Stimulated activated CD4-positive, alpha-beta T cell treated with anti-CD3 and anti-CD28 coated beads, TNF-alpha, amount 100 ng/mL, for 1 hour (primary cell): Measurements from ENCODE around the gene PLCB2.

Experiments used
- DNase-seq, 3 donors: peaks; one replicate each; pipeline ENCODE4 v3.0.0-alpha.2; 2020; ENCODE audit warnings: low read depth in 3 of 3, low spot score in 1 of 3

PLCB2 gene

GRCh38 chr15:40342416-40343320 is 34.9 kb upstream of the PLCB2 start:
- DNase-seq: no peak

- DNase-seq: no peak
Observed at GRCh38 chr15:40340740-40341400, 33.1 kb upstream of the PLCB2 start, which contains the start of gene CCDC9B. CCDC9B (minus strand) TSS chr15:40340939; CDS start chr15:40340819, 120 bp downstream.

DNA sequence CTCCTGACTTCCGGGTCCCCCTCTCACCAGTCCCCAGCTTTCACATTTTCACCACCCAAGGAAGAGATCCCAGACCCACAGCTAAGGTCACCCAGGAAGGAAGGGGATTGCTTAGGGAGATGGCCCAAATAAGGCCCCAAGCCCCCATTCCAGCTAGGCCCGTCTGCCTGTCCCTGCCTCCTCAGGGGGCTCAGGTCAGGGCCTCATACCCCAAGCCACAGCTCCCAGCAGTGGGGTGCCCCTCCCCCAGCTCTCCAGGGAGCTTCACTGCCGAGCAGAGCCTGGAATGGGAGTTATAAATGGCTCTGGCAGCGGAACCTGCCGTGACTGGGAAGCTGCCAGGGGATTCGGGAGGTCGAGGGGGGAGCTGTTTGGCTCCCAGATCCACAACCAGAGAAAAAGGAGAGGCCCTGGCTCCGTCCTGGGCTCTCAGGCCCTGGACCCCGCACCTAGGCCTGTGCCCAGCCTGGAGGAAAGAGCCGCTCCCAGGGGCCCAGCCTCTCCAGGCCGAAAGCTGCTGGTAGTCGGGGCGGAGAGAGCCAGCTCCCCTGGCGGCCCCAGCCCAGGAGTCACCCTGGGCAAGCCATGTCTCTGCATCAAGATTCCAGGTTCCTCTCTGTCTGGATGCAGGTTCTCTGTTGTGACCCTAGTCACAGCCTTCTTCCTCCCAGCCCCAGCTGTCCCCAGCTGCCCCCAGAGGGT is 32.5 kb upstream of the PLCB2 start:
- DNase-seq: no peak

GRCh38 chr15:40339621-40339945 is 31.8 kb upstream of the PLCB2 start:
- no peak for DNase-seq

DNA sequence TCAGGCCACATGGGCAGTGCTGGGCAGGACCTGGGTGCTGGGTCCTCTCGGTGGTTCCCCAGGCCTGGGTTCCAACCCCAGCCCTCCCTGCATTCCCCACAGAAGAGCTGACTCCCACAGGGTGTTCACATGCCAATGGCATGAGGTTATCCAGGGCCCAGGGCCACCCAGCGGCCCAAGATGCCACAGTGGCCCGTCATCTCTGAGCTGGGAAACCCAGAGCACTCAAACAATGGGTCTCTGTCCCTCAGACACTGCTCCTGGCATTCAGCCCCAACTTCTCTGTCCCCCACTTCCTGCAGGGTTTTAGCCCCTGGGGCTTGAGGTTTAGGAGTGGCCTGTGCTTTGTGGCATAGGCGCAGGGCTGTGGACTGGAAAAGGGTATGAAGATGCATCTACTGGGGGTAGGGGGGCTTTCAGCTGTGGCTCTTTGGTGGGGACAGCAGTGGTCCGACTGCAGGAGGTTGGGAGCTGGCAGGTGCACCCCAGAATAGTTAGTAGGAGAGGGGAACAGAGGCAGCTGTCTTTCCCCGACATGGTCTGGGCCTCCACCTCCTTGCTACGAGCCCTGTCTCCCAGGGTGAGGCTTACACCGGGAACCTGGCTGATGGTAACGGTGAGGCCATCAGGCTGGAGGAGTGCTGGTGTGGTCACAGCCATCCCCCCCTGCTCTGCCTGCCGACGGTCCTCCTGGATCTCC is 31.3 kb upstream of the PLCB2 start:
- DNase-seq: no peak

- DNase-seq: peak; percentile 46 to 67 (median 61)
Observed at GRCh38 chr15:40338041-40338657, 30.4 kb upstream of the PLCB2 start.

- no peak for DNase-seq
Observed at GRCh38 chr15:40337597-40337996, 29.9 kb upstream of the PLCB2 start.

GRCh38 chr15:40336744-40337122 is 29.0 kb upstream of the PLCB2 start:
- DNase-seq: no peak

- no peak for DNase-seq
Observed at GRCh38 chr15:40335938-40336743, 28.4 kb upstream of the PLCB2 start.

DNA sequence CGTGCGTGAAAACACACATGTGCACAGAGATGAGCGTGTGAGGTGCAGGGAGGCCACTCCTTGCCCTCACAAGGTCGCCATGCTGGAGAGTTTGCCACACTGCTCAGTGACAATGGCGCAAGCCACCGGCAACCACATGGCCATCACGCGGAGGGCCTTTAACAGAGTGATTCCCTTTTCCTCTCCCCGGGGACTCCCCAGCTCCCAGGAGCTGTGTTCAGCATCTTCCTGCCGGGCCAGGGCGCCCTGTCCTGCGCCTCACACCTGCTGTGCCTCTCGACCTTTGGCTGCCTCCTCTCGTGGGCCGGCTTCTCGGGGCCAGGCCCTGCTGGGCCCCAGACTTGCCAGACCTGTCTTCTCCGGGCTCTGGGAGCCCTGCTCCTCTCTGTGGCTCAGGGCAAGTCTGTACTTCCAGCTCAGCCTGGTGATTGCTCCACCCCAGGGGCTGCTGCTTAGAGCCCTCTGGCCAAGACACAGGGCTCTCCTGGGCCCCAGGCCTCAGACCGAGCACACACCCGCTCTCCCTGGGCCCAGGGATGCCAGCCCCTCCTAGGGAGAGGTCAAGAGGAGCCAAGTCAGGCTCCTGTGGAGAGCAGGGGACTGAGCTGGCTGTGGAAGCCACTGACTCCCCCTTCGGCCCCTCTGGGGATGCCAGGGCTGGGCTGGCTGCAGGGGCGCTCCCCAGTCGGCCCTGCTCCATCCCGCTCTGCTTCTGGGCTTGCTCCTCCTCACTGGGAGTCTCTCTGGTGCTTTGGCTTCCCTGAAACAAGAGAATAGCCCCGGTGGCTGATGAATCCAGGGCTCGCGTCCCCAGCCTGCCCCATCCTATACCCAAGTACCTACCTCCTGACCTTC is 27.4 kb upstream of the PLCB2 start:
- DNase-seq: no peak

GRCh38 chr15:40334541-40334940 is 26.8 kb upstream of the PLCB2 start:
- no peak for DNase-seq

GRCh38 chr15:40333922-40334492 is 26.3 kb upstream of the PLCB2 start:
- no peak for DNase-seq

DNA sequence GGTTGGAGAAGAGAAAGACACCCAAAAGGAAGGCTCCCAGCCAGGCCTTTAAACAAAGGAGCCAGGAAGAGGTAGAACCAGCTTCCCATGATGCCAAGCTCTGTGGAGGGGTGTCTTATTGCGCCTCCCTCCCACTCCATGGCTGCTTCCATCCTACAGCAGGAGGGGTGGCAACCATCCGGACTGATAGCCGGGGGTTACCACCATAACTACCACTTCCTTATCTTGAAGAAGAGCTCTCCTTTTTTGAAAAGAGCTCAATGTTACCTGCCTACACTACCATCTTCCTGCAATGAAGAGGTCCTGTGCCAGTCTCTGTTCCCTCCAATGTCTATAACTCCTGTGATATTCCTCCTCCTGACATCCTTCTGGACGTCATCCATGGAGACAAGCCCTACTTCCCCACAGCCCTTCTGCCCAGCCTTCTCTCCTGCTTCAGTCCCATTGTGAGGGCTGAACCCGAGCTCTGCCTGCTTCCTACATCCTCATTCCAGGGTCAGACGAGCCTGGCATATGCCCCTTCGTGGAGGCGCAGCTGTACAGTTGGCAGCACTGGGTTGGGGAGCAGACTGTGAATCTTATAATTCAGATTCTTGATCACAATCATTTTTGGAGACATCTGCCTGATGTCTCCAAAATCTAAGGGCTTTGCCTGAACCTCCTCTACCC is 24.5 kb upstream of the PLCB2 start:
- no peak for DNase-seq

GRCh38 chr15:40331637-40332036 is 23.9 kb upstream of the PLCB2 start:
- DNase-seq: no peak

DNA sequence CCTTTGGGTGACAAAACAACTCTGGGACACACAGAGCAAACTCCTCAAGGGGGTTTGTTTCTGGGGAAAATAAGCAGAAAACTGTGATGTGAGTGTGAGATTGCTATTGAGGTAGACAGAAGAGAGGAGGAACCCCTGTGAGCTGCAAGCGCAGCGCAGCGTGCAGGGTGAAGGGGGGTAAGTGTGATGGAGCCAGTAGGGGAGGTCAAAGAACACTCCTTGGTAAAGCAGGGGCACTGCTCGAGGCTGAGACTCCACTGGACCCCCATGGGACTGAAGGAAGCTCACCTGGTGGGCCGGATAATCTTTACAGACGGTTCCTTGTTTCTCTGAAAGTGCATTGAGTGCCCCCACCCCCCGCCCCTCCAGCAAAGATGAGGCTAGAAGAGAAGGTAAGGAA is 23.3 kb upstream of the PLCB2 start:
- DNase-seq: no peak

- DNase-seq: no peak
Observed at GRCh38 chr15:40330368-40330836, 22.7 kb upstream of the PLCB2 start.

- DNase-seq: no peak
Observed at GRCh38 chr15:40329804-40330203, 22.1 kb upstream of the PLCB2 start.

GRCh38 chr15:40328751-40329150 is 21.0 kb upstream of the PLCB2 start:
- DNase-seq: no peak
